ENCODE data around the gene PRRT2.

Gene PRRT2

DNA sequence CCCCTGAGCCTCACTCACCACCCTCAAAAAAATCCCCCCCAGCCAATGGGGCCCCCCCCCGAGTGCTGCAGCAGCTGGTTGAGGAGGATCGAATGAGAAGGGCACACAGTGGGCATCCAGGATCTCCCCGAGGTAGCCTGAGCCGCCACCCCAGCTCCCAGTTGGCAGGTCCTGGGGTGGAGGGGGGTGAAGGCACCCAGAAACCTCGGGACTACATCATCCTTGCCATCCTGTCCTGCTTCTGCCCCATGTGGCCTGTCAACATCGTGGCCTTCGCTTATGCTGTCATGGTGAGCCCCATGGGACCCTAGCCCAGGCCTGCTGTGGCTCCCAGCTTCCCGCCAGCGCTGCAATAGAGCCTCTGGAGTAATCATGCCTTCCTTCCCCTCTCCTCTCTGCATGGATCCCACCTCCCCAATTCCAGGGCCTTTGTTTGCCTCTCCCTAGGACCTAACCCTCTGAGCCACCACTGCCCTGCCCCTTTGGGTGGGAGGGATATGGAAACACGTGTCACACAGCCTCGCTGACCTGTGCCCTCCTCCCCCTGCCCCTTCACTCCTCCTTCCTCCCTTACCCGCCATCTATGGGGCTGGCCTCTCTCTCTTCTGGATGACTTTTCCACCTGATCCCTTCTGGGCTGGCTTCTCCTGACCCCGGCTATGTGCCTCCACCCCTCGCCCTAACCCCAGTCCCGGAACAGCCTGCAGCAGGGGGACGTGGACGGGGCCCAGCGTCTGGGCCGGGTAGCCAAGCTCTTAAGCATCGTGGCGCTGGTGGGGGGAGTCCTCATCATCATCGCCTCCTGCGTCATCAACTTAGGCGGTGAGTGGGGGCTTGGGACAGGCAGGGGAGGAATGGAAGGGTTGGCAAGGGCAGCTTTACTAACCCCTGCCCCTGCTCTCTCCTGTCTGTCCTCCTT lies 1.9 kb downstream of the PRRT2 start:
- DNase-seq (ENCODE audit: low read depth): no peak
- no peak for TF ChIP-seq CTCF (conservative IDR thresholded peaks at IDR 0.05; ENCODE audit: low read depth, low read length)
- H3K4me3 ChIP-seq (ENCODE audit: low read depth, low read length): no peak overlapping the region

- H3K4me3 ChIP-seq (ENCODE audit: low read depth, low read length): no peak overlapping the region
- DNase-seq (ENCODE audit: low read depth): no peak
- TF ChIP-seq CTCF (conservative IDR thresholded peaks at IDR 0.05; ENCODE audit: low read depth, low read length): no peak
Measured at GRCh38 chr16:29814592-29814991, 2.6 kb downstream of the PRRT2 start.

- peak; percentile 21 for DNase-seq (ENCODE audit: low read depth)
- H3K4me3 ChIP-seq (ENCODE audit: low read depth, low read length): peak overlapping the region; percentile 89
- TF ChIP-seq CTCF (conservative IDR thresholded peaks at IDR 0.05; ENCODE audit: low read depth, low read length): no peak
Measured at GRCh38 chr16:29815032-29815721, 3.2 kb downstream of the PRRT2 start.

DNA sequence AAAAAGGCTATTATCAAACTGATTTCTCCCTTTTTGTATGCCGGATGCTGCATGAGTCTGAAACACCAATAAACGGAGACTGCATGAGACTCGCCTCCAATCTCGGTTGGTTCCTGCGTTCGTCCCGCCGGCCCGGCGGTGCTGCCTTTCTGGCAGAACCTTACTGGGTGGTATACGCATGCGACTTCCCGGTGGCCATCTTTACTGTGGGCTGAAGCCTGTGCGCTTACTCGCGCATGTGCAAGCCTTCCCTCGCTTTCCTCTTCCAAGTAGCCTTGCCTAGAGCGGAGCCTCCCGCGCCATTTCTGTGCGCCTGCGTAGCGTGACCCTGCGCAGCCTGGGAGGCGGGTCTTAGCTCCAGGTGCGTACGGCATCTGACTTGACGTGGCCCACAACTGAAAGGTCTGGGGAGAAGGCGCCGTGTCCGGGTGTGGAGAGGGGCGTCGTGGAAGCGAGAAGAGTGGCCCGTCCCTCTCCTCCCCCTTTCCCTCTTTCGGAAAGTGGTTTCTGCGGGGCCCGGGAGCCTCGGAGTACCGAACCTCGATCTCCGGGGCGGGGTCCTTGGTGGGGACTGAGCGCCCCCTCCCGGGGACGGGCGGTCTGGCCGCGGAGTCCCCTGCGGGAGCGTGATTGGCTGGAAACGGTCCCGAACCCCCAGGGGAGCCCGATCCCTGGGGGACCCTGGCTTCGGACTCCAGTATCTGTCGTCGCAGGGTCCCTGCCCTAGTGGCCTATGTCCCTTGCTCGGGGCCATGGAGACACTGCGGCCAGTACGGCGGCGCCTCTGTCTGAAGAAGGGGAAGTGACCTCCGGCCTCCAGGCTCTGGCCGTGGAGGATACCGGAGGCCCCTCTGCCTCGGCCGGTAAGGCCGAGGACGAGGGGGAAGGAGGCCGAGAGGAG lies 4.0 kb downstream of the PRRT2 start, which contains the start of gene PAGR1:
PAGR1 (plus strand) TSS at position 360 of the 901 bp plus-strand sequence; CDS start at position 734, 374 bp downstream.
- peak within 1 kb of the TSS; percentile 89 for H3K4me3 ChIP-seq (ENCODE audit: low read depth, low read length)
- peak; percentile 100 for DNase-seq (ENCODE audit: low read depth)
- TF ChIP-seq CTCF (conservative IDR thresholded peaks at IDR 0.05; ENCODE audit: low read depth, low read length): peak; percentile 84

DNA sequence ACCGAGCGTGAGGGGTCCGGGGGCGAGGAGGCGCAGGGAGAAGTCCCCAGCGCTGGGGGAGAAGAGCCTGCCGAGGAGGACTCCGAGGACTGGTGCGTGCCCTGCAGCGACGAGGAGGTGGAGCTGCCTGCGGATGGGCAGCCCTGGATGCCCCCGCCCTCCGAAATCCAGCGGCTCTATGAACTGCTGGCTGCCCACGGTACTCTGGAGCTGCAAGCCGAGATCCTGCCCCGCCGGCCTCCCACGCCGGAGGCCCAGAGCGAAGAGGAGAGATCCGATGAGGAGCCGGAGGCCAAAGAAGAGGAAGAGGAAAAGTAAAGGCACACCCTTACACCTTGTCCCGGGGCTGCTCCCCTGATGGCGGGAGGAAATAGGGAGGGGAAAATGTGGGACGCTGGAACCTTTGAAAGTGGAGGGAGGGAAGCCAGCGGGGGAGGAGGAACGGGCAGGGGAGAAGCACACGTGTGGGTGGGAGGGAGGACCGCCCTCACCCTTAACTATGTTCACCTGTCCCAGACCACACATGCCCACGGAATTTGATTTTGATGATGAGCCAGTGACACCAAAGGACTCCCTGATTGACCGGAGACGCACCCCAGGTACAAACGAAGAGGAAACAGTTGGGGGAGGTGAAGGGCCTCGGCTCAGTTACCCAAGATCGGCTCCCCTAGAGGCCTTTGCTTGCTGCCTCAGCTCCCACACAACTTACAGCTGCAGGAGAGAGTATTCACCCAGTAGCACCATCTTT lies 4.9 kb downstream of the PRRT2 start:
- DNase-seq (ENCODE audit: low read depth): peak; percentile 64

More for the DNA sequence above, 4.9 kb downstream of the PRRT2 start:
- H3K4me3 ChIP-seq (ENCODE audit: low read depth, low read length): peak overlapping the region; percentile 89
- peak; percentile 35 for TF ChIP-seq CTCF (conservative IDR thresholded peaks at IDR 0.05; ENCODE audit: low read depth, low read length)
